Umbilical cord (tissue), 2 donors: ENCODE results near the gene NUDT14. TPM values are rescaled to one million over a fixed set of nuclear protein-coding genes. Genes with fewer than 3 reads are reported as not detected.

Experiments
- DNase-seq: peaks from one replicate; pipeline ENCODE4 v3.0.0-alpha.2; 2015; ENCODE audit warnings: low spot score
- total RNA-seq: library from RNA; depleted of rRNA; stranded (reverse); fragments of >200 nt; gene quantifications from one replicate; pipeline ENCODE4 v1.2.3, GENCODE V29; 2014; ENCODE audit warnings: low replicate concordance; ENCODE audit not compliant: insufficient read depth

The NUDT14 gene
- total RNA-seq, 1 donor from 2014 or later, result 15.9 TPM

DNA sequence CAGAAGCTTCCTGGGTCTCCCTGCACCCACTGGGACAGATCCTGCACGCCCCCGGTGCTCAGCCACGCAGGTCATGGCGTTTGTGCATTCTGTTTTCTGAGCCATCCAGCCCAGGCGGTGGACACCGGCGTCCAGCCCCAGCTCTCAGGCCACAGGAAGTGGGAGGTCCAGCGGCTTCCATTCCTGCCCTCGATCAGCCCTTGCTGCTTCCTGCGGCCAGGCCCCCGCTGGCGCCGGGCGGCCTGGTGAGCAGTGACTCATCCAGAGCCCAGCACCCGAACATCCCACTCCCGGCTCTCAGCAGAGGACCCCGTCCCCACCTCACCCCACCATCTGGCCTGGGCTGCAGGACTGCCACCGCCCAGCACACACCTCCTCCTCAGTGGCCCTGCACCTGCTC is 18.0 kb upstream of the NUDT14 start:
- DNase-seq, result no peak

DNA sequence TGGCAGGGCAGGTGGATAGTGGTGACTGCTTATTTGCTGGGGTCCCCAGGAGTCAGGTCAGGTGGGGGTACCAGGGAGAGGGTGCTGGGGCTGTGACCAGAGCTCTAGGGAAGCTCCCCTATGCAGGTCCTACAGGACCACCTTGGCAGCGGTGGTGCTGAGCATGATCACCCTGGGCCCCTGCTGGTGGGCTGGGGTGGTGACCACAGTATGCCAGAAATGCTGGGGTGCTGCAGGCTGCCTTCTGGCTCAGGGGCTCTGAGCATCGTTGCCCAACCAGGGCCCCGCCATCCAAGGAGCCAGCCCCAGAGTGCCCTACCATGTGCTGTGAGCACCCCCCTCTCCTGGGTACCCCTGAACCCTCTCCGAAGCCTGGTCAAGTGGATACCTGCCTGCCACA is 17.5 kb upstream of the NUDT14 start:
- no peak for DNase-seq

DNA sequence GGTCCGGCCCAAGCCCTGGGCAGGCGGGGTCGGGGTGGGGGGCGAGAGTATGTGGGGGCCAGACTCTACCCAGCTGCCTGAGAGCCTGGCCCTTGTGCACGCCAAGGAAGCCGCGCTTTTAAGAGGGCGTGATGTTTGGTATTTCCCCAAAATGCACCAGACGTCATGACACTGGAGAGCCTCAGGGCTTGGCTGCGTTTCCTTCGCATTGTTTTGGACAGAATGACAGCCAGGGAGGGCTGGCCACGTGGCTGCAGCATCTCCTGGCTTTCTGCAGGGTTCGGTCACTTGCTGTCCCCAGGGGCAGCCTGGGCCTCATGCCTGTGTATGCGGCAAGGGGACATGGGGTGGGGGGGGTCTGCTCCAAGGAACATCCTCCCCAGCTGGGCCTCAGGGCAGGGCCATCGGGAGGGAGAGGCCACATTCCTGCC is 16.1 kb upstream of the NUDT14 start:
- DNase-seq, result no peak

DNA sequence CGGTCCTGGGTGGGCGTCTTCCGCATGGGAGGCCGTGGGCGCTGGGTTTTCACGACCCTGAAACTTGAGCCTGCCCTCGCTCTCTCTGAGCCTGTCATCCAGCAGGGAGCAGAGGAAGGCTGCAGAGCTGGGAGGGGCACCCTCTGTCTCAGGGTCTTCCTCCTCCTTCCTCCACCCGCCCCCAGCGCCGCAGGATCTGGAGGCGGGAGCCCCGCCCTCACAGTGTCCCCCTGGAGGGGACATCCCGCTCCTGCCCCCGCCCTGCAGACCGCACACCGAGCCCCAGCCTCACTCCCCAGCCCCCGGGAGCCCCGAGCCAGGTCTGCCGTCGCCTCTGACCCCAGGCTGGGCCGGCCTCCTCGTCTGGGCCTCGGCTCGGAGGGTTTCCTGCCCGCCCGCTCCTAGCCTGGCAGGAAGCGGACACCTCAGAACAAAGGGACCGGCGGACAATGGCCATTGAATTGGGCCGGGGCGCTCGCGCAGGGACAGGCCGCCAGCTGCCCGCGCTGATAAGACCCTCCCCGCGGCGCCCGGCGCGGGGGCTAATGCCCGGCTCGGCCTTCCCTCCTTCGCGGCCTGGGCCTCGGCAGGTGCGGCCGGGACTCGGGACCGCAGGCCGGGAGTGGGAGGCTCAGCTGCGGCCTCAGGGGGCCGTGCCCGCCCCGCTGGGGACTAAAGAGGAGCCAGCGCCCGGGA is 15.3 kb upstream of the NUDT14 start:
- no peak for DNase-seq

DNA sequence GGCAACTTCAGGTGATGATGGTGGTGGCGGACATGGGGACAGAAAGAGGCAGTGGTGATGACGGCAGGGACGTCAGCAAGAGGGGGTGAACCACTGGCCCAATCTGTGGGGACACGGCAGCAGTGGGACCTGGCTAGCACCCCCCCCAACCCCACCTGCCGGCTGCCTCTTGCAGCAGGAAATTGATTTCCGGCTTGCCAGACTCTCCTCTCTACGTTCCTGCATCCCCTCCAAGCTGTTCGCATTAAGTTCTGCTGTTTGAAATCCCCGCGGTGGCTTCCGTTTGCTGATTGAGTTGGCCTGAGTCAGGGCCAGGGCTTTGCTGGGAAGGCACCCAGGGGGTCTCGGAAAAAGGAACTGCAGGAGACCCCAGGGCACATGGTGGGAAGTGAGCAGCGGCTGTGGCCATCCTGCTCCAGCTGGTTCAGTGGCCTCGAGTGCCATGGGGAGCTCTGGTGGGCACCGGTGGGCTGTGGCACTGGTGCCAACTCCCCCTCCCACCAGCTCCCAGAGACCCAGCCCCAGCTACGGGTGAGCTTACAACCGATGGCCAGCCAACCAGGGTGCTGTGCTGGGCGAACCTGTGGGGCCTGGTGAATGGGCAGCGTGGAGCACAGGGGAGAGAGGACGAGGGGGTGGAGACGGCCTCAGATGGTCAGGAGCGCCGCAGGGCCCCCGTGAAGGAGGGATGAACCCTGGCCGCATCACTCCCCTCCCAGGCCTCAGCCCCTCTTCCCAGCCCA is 14.6 kb upstream of the NUDT14 start:
- DNase-seq, result no peak

DNA sequence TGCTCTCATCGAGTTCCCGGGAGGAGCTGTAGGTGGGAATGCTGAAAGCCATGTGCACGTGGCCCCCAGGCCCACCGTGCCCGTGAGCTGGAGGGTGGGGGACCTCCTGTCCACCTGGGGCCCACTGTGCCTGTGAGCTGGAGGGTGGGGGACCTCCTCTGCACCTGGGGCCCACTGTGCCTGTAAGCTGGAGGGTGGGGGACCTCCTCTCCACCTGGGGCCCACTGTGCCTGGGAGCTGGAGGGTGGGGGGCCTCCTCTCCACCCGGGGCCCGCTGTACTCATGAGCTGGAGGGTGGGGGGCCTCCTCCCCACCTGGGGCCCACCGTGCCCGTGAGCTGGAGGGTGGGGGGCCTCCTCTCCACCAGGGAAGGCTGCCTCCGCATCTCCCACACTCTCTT is 13.9 kb upstream of the NUDT14 start:
- no peak for DNase-seq

DNA sequence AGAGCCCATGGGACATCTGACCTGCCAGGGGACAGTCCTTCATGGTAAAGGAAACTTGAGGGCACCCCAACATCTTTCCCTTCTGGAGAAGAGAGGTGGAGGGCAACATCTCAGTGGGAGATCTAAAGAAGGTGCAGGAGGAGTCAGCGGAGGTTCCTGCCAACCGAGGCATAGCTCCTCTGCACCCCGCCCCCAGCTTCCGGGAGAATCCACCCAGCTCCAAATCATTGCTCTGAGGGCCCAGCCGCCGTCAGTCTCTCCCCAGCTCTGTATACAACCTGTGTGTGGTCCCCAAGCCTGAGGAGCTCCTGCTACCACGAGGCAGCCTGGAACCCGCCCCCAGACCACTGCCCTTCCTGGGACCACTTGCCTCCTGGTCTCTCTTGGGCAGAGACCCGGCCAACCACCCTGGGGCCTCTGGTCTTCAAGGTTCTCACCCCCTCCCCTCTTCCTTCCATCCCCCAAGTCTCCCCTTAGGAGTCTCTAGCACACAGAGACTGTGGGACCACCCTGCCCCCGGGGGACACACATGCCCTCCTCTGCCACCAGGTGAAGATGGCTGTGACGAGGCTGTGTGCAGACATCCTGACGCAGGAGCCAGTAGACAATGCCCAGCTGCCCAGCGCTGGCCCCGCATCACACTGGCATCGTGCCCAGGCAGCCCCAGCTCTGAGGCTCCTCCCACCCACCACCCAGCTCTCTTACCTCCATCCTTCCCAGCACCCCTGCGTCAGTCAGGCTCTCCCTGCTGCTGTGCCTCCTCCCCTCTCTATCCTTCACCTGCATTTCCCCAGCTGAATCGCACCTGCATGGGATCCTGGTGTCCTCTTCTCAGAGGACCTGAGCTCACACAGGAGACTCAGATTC is 13.0 kb upstream of the NUDT14 start:
- DNase-seq, result no peak

DNA sequence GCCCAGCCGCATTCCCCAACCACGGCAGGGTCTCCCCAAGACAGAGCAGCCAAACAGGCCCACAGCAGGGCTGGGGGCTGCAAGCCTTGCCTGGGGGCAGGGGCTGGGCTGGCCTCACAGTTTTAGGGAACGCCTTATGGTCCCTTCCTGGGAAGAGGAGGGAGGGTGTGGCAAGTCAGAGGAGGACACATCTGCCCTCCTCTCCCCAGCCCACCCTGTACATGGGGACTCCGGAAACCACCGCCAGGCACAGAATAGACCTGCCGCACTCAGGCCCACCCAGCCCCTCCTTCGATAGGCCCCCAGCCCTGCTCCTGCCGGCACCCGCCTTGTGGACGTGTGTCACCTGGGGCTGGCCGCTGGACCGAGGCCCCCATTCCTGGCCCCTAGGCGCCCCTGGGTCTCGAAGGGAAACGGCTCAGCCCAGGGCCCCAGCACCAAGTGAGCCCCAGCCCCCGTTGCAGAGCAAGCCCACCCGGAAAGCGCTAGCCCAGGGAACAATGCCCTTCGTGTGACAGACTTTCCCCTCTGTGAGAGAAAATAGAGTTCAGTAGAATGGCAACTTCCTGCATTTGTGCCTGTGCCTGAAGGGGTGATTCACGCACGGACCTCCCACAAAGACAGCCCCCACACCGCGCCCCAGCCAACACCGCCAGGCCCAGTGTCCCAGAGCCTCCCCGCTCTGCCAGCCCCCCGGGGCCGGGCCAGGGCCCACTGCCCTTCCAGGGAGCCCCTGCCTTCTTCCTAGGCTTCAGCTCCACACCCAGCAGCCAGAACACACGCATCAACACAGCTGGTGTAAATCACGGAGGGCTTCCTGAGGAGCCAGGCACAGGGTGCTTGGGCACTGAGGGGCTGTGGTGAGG is 12.0 kb upstream of the NUDT14 start:
- DNase-seq, result no peak

DNA sequence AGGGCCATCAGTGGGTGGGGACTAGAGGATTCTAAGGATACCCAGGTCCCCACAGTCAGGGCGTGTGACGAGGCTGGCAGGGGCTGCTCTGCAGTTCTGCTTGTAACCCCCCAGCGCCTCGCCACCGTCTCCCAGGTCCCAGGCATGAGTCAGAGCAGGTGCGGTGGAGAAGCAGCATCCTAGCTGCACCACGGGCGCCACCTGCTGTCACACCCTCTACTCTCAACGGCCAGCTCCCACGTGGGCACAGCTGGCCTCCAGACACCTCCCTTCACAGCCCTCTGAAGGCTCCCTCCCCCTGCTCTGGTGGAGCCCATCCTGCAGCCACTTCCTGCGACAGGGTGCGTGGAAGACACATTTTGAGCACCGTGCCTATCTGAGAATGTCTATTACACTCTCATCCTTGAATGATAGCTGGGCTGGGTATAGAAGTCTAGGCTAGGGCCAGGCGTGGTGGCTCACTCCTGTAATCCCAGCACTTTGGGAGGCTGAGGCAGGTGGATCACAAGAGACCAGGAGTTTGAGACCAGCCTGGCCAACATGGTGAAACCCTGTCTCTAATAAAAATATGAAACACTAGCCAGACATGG is 6.9 kb upstream of the NUDT14 start:
- no peak for DNase-seq

DNA sequence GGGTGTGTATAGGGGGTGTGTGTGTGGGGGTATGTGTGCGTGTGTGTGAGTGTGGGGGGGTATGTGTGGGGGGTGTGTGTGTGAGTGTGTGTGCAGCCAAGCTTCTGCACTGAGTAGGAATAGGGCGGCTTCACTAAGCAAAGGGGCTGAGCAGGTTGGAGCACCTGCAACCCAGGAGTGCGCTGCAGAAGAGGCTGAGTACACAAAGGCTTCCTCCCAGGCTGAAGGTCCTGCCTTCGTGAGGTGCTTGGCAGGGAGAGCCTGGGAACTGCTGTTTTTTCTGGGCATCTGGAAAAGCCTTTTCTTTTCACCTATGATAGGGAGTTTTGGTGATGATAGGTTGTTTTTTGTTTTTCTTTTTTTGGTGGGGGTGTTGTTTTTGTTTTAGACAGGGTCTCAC is 6.0 kb upstream of the NUDT14 start:
- no peak for DNase-seq

DNA sequence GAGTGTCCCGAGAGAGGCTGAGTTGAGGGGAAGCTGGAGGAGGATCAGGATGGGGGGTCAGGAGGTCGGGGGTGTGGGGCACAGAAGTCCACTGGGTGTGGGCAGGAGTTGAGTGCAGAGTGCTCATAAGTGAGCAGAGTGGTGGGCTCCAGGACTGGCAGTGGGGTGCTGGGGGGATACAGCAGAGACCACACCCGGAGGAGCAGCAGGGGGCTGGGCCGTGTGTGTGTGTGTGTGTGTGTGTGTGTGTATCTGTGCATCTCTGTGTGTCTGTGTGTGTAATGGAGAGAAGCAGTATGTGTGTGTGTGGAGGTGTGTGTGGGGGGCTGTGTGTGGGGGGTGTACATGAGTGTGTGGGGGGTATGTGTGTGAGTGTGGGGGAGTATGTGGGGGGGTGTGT is 4.9 kb upstream of the NUDT14 start:
- DNase-seq, result no peak

DNA sequence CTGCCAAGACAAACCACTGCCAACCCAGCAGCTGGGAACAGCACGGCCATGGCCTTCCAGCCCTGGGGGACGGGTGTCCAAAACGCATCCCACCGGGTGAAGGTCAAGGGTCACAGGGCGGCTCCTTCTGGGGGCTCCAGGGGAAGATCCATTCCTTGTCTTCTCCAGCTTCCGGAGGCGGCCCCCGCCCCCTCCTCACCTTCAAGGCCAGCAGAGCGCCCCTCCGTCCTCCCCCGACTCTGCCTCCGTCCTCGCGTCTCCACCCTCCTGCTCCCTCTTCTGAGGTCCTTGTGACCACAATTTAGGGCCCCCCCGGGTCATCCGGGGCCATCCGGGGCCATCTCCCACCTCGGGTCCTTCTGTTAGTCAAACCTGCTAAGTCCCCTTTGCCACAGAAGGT is 3.9 kb upstream of the NUDT14 start:
- no peak for DNase-seq

DNA sequence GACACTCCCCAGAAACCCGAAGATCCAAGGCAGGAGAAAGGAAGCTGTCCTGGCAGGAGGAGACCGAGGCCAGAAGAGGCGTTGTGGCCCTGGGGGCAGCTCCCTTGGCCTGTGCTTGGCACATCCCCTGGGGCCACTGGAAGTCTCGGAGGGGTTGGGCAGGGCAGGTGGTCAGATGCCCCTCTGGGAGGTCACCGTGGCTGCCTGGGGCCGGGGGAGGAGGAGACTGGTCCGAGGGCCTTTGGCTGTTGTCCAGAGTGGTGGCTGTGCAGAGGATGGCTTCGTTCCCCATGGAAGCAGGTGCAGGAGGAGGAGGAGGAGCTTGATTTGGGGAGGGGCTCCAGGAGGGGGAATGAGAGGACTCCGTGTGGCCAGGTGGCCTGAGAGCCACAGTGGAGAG is 3.3 kb upstream of the NUDT14 start:
- no peak for DNase-seq

DNA sequence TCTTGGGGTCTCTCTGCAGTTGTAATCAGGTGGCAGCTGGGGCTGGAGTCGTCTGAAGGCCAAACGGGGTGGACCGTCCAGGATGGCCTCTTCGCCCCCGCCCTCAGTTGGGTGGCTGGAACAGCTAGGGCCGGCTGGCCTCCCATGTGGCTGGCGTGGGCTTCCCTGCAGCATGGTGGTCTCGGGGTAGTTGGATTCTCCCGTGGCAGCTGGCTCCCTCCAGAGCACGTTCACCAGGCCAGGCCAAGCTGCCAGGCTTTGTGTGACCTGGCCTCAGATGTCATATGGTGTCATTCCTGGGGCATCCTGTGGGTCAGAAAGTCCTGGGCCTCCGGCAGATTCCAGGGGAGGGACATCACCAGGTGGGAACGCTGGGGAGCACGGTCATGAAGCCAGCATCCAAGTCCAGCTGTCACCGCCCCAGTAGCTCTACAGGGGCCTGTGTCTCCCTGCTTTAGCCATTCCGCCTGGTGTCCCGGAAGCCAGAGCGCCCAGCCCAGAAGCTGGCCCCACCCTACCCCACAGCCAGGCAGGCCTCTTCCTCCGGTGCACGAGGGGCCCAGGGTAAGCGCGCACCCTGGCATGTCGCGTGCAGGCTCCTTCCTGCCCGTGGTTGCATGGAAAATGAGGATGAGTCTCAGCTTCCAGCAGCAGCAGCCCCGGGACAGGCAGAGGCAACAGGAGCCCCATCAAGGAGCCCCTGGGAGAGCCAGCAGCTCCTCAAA is 1.3 kb upstream of the NUDT14 start:
- no peak for DNase-seq

DNA sequence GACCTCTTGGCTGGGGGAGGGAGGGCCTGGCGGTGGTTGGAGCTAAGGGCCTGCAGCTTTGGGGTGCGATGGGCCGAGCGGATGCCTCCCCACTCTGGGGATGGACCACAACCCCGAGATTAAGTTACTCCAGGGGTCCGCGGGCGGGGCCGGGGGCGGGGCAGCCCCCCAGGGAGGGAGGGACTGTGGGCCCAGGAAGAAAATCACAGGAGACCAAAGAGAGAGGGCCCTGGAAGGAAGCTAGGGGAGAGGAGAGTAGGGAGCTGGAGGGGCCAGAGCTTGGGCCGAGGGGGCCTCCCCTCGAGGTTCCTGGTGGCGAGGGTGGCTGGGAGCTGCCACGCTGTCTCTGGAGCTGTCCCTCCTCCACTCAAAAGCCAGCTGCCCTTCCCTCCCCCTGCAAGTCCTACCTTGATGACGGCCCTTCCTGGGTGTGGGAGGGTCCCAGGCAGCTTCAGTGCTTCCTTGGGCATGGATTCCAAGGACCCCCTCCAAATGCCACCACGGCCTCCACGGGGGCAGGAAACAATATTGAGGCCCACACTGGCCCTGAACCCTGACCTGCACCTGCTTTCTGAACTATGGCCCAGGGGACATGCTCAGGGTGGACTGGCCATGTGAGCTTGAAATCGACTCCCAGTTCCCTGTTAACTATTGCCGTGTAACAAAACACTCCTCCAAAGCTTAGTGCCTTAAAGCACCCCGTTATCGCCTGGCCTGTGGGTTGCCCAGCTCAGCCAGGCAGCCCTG is 610 bp upstream of the NUDT14 start:
- DNase-seq, result no peak

DNA sequence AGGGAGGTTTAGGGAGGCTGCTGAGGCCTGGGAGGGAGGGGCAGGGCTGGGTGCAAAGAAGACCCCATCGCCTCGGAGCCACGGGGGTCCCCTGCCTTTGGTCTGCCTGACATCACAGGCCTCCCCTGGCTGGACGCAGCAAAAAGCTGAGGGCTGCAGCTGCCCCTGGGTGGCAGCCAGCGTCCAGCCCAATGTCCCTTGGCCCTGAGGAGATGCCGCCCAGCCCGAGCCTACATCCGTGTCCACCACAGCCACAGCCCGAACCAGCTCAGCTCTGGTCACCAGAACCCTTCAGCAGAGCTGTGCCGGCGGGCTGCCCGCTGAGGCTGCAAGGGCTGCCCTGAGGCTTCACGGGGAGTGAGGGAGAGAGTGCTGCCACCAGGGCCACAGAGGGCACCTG is 1.9 kb downstream of the NUDT14 start:
- DNase-seq, result no peak

DNA sequence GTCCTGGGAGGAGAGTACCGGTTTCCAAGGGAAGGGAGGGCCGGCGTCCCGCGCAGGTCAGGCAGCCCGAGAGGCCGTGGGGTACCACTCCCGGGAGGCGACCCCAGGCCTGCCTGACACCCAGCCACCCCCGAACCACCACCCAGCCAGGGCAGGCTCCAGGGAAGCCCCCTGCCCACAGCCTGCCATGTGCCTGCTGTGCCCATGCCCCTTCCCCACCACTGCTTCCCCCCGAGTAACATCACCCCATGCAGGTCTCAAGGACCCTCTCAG is 2.3 kb downstream of the NUDT14 start:
- no peak for DNase-seq

DNA sequence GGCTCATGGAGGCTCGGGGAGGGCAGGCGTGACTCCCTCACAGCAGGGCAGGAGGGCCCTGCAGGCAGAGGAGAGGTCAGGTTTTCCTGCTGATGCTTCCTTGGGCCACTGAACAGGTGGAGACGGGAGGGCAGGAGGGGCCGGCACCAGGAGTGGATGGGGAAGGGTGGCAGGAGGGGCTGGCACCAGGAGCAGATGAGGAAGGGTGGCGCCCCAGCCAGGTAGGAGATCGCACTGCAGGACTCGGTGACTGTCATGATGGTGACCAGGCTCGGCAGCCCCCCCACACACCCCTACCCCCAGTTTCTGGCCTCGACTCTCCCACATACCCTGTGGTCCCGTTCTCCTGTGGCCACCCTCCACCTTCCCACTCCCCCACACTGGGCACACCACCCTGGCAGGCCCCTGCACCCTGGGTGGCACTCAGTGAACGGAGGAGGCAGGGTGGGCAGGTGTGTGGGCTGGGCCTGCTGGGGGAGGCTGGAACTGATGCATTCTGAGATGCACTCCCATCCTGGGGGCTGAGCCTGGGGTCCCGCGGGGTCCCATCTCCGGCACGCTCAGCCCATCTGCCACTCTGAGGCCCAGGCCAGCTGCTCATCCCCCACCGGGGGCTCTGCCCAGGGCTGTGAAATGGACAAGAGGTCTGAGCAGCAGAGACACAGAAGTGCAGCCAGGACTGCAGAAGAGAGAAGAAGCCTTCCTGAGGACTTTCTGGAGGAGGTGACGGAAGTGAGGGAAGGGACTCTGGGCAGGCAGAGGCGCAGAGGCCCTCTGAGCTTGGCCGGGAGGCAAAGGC is 2.8 kb downstream of the NUDT14 start:
- no peak for DNase-seq

DNA sequence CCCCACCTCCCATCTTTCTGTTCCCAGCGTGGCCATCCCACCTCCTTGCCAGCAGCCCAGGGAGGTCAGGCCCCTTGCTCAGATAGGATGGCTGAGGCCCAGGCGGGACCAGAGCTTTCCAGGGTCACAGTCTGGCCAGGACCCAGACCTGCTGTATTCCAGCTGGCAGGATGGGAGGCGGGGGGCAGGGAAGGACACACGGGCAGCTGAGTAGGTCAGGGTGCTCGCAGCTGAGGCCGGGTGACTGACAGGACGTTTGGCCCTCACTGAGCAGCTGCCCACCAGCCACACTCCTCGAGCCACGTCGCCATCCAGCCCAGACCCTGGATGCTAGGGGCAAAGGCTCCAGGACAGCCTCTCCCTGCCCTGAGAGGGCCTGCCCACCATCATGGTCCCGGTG is 4.0 kb downstream of the NUDT14 start:
- DNase-seq, result no peak
